Measurements from ENCODE around the gene KRT74.

- TF ChIP-seq CTCF (IDR thresholded peaks at IDR 0.05) (no peak), POLR2A (IDR thresholded peaks at IDR 0.05) (no peak)
Measured at GRCh38 chr12:52521175-52521567, 52.5 kb downstream of the KRT74 start.
